Urothelium cell line (cell line): ENCODE results near the gene SUPT3H.

Experiments
- DNase-seq: peaks from one replicate; pipeline ENCODE4 v3.0.0; 2011; ENCODE audit warnings: low spot score, mixed read lengths
- FAIRE-seq: peaks from 2 replicates; lab custom pipeline; 2011; peaks lifted over from hg19 to GRCh38; lab: Jason Lieb, UNC

SUPT3H gene

DNA sequence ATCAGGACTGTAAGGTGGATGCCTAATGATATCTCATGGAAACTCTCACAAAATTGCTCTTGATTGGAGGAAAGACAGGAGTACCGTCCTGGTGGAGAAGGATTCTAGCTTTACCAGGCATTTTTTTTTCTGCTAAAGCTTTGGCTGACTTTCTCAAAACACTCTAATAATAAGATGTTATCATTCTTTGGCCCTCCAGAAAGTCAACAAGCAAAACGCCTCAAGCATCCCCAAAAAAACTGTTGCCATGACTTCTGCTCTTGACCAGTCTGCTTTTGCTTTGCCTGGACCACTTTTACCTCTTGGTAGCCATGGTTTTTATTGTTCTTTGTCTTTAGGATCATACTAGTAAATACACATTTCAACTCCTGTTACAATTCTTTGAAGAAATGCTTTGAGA, 105.1 kb downstream of the SUPT3H start:
- DNase-seq, result no peak
- FAIRE-seq, result no peak

DNA sequence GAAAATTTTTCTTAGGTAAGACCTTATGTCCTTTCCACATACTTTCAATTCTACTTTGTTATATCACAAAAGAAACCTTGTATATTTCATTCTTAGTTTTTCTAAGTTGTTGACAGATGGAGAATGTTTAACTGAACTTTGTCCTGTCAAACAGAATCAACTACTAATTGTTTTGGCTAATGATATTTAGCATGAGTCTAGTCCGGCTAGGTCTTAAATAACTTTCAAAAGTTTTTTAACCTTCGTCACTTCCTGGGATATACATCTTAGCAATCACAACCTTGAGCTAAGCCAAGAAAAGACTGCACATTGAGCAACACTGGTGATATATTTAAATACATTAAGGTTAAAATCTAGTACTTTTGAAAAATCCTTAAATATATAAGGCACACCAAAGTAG, 112.5 kb downstream of the SUPT3H start:
- DNase-seq, result no peak
- FAIRE-seq, result no peak

DNA sequence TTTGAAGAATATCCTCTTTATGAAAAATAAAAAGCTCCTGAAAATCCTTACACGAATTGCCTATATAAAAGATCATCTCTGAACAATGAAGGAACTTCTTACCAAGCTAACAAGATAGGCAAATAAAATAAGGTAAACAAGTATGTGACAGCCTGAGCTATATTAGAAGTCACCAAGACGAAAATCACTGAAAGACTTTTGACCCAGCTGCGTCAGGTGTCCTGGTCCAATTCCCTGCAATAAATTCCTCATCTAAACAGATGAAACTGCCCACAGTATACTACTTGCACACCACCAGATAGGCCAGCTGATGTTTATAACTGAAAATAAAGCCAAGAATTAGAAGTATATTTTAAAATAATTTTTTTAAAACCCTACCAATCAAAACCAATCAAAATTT, 117.0 kb downstream of the SUPT3H start:
- FAIRE-seq (no peak), DNase-seq (no peak)

DNA sequence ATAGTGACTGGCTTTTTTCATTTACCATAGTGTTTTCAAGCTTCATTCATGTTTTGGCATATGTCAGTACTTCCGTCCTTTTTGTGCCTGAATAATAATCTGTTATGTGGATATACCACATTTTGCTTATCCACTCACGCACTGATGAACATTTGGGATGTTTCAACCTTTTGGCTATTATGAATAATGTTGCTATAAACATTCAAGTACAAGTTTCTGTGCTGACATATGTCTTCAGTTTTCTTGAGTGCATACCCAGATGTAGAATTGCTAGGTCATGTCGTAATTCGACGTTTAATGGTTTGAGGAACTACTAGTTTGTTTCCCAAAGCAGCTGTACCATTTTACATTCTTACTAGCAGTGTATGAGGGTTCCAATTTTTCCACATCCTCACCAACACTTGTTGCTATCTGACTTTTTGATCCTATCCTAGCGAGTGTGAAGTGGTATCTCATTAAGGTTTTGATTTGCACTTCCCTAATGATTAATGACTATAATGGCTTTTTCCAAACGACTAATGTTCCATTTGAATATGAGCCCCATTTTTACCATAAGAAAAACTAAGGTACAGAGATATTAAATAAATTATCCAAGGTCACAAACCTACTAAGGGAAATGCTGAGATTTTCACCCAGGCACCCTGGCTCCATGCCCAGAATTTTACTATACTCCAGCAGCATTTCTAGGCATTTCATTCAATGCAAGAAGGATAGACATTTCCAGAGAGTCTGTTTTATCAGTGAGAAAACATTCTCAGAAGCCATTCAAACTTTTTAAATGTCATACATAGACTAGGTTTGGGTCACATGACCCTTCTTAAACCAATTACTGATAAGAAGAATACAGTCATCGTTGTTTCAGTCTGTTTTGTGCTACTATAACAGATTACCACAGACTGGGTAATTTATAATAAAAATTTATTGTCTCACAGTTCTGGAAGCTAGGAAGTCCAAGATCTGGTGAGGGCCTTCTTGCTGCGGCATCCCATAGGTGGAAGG, 120.7 kb downstream of the SUPT3H start:
- FAIRE-seq (no peak), DNase-seq (no peak)

DNA sequence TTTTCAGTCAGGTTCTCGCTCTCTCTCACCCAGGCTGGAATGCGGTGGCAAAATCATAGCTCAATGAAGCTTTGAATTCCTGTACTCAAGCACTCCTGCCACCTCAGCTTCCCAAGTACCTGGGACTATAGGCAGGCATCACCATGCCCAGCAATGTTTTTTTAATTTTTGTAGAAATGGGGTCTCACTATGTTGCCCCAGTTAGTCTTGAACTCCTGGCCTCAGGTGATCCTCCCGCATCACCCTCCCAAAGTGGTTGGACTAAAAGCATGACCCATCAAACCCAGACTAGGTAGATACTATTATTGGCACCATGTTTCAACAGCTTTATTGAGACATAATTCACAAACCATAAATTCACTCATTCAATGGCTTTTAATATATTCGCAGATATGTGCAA, 122.3 kb downstream of the SUPT3H start:
- FAIRE-seq, result no peak
- DNase-seq, result no peak

DNA sequence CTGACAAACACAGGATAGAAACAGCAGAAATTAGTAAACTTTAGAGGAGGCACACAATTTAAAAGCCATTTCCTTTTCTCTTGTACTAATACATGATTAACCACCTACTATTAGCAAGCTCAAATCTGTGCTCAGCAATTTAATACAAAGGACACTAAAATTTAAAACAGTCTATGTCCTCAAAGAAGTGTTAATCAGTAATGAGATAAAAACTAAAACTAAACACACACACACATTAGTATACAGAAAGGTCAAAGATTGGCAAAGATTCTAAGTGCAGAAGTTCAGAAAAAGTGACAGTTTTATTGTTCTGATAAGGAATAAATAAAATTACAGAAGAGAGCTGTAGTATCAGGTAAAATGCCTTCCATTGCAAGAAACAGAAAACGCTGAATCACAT, 123.5 kb downstream of the SUPT3H start:
- DNase-seq, result no peak
- no peak for FAIRE-seq

DNA sequence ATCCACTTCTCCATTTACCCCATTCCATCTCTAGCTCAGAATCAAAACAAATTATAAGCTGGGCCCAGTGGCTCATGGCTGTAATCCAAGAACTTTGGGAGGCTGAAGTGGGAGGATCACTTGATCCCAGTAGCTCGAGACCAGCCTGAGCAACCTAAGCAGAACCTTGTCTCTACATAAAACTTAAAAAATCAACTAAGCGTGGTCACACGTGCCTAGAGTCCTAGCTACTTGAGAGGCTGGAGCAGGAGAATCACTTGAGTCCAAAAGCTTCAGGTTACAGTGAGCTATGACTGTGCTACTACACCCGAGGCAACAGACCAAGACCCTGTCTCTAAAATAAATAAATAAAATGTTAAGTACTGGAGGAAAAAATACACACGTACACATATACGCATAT, 124.3 kb downstream of the SUPT3H start:
- FAIRE-seq (no peak), DNase-seq (no peak)

DNA sequence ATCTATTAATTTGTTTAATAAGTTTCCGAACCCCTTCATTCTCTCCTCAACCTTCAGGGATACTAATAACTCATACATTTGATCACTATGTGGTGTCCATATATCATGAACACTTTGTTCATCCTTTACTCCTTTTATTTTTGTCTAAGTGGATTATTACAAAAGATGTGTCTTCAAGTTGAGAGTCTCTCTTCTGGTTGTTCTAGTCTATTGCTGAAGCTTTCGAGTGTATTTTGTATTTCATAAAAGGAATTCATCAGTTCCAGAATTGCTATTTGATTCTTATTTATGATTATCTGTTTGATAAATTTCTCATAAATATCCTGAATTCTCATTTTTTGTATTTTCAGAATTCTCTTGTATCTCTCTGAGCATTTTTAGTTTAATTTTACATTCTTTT, 146.1 kb downstream of the SUPT3H start:
- DNase-seq, result no peak
- FAIRE-seq, result no peak

DNA sequence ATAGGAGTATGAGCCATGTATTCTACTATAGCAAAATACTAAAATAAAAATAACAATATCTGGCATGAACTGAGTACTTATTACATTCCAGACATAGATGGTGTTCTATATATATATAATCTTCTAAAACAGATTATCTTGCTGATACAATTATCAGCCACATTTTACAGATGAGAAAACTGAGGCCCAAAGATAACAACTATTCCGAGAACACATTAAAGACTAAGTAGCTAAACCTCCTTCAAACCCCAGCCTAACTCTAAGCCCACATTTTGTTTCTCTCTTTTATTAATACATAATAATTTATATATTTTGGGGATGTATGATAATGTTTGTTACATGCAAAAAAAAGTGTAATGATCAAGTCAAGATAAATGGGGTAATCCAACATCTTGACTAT, 148.3 kb downstream of the SUPT3H start:
- DNase-seq (no peak), FAIRE-seq (no peak)

DNA sequence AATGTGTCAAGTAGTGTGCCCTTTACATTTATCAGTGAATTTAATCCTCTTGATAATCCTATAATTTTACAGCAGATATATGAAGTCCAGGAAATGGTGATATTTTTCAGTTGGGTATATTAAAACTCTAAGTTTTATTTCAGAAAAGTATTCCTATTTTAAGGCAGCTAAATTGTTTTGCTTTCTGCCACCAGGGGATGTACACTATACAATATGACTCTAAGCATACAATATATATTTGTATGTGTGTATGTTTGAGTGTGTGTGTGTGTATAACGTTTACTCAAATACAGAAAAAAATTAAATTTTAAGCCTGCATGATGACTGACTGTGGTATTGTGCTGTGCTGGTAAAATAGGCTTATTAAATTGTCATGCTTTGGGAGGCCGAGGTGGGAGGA, 151.7 kb downstream of the SUPT3H start:
- DNase-seq (no peak), FAIRE-seq (no peak)

DNA sequence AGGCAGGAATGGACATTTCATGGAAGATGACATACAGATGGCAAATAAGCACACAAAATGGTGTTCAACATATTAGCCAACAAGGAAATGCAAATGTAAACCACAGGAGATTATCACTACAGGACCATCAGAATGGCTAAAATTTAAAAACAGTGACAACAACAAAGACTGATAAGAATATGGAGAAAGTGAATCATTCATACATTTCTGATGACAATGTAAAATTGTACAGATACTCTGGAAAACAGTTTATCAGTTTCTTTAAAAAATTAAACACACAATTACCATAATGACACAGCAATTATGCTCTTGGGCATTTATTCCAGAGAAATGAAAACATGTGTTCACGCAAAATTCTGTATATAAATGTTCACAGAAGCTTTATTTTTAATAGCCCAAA, 155.4 kb downstream of the SUPT3H start:
- DNase-seq, result no peak

DNA sequence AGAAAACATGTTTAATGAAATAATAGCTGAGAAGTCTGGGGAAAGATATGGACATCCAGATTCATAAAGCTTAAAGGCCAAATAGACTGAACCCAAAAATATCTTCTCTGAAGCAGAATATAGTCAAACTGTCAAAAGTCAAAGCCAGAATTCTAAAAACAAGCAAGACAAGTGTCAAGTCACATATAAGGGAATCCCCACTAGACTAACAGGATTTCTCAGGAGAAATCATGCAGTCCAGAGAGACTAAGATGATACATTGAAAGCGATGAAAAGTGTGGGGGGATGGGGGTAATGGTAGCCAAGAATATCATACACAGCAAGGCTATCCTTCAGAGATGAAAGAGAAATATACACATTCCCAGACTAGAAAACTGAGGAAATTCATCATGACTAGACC, 162.0 kb downstream of the SUPT3H start:
- DNase-seq (no peak), FAIRE-seq (no peak)

More for the DNA sequence above, 155.4 kb downstream of the SUPT3H start:
- no peak for FAIRE-seq

DNA sequence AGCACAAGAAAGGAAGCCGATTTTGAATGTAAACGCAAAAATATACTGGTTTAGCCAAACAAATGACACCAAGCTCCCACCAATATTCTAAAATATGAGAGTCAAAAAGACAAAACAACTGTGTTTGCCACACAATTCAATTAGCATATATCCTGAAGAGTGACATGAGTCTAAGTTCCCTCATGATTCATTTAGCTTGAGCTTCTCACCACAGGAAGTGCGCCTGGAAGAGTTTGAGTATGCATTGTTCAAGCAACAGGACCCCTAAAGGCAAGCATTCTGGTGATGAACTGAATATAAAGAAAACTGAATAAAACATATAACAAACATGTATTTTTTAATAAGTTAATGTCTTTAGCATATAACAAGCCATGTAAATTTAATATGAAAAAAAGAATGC, 164.8 kb downstream of the SUPT3H start:
- no peak for FAIRE-seq
- no peak for DNase-seq

DNA sequence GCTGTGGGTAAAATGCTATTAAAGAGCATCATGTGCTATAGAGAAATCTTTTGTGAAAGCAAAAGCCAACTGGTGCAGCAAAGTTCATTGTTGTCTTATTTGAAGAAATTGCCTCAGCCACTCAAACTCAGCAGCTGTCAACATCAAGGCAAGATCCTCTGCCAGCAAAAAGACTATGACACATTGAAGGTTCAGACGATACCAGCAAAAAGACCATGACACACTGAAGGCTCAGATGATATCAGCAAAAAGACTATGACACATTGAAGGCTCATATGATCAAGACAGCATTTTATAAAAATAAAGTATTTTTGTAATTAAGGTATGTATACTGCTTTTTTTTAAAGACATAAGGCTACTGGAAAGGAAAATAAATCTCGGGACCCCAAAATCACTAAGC, 168.0 kb downstream of the SUPT3H start:
- DNase-seq (no peak), FAIRE-seq (no peak)

DNA sequence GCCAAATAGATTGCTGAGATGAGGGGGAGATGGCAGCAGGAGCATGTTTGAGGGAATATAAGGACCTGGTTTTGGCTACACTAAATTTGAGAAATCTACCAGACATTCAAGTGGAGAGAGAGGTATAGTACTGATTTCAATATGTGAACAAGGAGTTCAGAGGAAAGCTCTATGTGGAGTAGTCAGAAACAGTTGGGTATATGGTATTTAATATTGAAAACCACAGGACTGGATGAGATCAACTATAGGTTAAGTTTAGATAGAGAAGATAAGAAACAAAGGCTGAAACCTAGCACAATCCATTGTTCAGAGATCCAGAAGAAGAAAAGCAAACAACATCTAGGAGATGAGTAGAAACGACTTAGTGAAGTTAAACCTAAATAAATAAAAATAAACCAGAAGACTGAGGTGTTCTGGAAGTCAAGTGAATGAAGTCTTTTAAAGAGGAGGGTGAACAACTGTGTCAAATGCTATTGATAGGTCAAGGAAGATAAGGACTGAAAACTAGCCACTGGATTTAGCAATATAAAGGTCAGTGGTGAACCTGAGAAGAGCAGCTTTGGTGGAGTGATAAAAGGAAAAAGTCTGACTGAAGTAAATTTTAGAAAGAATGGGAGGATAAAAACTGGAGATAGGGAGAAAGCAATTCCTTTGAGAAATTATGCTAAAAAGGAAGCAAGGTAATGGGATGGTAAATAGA, 170.8 kb downstream of the SUPT3H start:
- FAIRE-seq (no peak), DNase-seq (no peak)

DNA sequence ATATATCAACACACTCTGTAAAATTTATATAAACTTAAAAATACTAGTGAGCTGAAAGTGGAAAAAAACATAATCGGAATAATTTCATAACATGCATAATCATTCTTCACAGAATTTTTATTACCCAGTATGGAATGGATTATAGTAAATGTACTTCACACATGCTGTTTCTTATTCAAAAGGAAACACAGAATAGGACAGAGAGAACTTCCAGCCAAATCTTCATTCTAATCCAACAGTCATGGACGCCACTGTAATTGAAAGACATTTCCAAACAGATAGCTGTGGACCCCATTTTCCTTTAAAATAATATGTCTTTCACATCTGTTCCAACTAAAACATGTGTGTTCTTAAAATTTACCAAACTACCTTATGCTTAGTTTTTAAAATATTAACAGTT, 176.2 kb downstream of the SUPT3H start:
- DNase-seq (no peak), FAIRE-seq (no peak)

DNA sequence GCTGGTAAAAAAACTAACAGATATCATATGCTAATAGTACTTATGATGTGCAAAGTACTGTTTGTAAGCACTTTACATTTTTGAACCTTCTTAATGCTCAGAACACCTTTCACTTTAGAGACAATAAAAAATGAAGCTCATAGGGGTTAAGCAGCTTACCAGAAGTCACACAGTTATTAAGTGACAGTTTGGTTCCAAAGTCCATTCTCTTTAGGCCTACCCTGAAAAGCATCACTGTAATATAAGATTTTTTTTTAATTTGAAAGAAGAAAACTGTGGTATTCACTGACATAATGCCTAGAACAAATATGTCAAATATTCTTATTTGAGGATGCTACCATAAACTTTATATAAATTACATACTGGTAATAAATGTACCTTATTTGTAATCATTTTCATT, 177.2 kb downstream of the SUPT3H start:
- FAIRE-seq (no peak), DNase-seq (no peak)

DNA sequence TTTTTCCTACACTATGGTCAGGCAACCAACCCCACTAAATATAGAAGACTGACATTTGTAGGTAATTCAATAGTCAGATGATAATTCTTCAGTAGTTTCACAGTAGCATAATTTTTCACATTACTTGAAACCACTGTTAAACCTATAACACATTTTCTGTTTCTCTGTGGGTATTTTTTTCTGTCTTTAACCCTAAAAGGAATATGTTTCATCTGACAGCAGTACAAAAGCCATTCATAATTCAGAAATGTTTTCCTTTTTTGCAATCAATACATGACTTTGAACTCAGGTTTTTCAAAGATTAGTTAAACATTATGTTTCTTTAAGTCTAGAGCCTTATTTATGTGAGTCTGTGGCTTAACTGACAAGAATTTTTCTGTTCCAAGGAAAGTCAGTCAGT, 178.2 kb downstream of the SUPT3H start:
- no peak for FAIRE-seq
- DNase-seq, result no peak

DNA sequence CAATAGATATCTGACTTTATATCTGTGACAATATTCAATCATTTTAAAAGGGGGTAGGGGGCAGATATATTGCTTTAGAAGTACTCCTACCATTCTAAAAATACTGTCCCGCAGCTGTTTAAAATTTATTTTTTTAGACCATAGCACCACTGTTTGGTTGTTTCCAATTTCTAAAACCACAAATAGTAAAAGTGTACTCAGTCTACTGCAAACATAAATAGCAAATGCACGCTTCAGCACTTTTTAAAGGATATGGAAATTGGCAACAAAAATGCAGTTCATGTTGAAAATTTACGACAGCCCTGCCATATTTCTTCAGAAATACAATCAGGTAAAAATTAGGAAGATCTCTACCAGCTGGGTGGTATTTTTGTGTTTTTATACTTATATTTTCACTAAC, 181.6 kb downstream of the SUPT3H start:
- no peak for DNase-seq
- FAIRE-seq, result no peak

DNA sequence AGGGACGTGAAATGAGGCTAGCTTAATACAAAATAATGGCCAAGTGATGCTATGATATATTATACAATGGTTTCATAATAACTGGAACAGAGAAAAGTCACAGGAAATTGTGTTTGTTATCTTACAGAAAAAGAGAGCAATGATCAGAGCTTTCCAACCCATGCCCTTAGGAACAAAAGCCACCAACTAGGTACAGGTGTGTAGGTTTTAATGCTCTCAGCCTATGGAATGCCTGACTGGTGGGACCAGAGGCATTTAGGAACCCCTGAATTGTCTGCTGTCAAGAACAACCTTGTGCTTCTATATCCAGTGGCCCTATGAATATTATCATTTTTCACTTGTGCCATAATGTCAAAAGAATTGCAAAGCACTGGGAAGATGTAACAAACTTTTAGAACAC, 182.6 kb downstream of the SUPT3H start:
- FAIRE-seq, result no peak
- no peak for DNase-seq

DNA sequence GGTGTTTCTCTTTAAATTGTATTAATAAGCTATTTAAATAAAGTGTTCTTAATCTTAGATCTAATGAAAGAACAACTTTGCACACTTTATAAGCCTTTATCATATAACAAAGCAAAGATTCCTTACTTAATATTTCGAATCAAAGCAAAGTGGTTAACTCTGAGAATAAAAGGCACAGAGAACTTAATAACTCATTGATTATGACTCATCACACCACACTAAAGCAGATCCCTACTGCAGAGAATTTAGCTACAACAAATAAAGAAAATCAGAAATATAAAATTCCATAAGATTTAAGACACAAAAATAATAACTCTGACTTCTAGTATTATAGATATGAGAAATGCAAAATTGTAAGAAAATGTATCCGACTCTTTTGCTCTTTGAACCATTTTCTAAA, 185.2 kb downstream of the SUPT3H start:
- no peak for FAIRE-seq
- DNase-seq, result no peak

DNA sequence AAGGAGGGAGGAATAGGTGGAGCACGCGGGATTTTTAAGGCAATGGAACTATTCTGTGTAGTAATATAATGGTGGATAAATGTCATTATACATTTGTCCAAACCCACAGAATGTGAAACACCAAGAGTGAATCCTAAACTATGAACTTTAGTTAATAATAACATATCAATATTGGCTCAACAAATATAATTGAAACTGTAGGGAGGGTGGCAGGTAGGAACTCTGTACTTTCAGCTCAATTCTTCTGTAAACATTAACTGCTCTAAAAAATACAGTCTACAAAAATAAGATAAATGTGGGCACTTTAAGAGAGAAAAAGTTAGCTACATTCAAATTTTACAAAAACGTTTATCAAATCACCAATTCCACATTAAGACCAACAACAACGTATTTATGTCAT, 186.3 kb downstream of the SUPT3H start:
- DNase-seq, result no peak
- FAIRE-seq, result no peak
